ENCODE measurements around the gene CLHC1.

CLHC1 gene

GRCh38 chr2:55159752-55160151 is 72.3 kb downstream of the CLHC1 start:
- Histone ChIP-seq H3K79me1 (ENCODE audit: low read length) (no peaks in the 10 kb centered on the region), H2AFZ (ENCODE audit: insufficient read depth, low read length, poor library complexity) (no peak overlapping the region), H2AK5ac (ENCODE audit: low read length) (no peak overlapping the region), H3K4ac (ENCODE audit: low read depth, low read length) (no peak overlapping the region), H3K9me3 (ENCODE audit: insufficient read depth, low read depth, low read length) (no peaks in the 10 kb centered on the region), H3K79me2 (ENCODE audit: control insufficient read depth, insufficient read depth, low read length, poor library complexity) (no peaks in the 10 kb centered on the region), H3K36me3 (ENCODE audit: control insufficient read depth in 1 of 2, insufficient read depth in 2 of 2, low read length in 2 of 2) (no peaks in the 10 kb centered on the region), H2BK5ac (ENCODE audit: low read depth, low read length, poor library complexity) (no peak overlapping the region), H3K4me3 (ENCODE audit: low read depth, low read length) (no peak overlapping the region), H4K8ac (ENCODE audit: low read depth, low read length) (no peak overlapping the region), H3K9ac (ENCODE audit: low read length) (no peak overlapping the region), H3K4me1 (ENCODE audit: control insufficient read depth in 1 of 2, insufficient read depth in 2 of 2, low read length in 2 of 2) (peaks cover 3 to 14% of the 10 kb centered on the region in 2 experiments), H3K4me2 (ENCODE audit: low read length) (no peak overlapping the region), H4K91ac (ENCODE audit: low read depth, low read length) (no peak overlapping the region), H3K18ac (ENCODE audit: low read length) (no peak overlapping the region), H3K27ac (ENCODE audit: low read depth, low read length) (no peak overlapping the region), H3K27me3 (ENCODE audit: insufficient read depth, low read length) (no peaks in the 10 kb centered on the region), H2BK12ac (ENCODE audit: low read length) (no peak overlapping the region), H2BK120ac (ENCODE audit: insufficient read depth, low read length, poor library complexity) (no peak overlapping the region), H3K14ac (ENCODE audit: low read length) (no peak overlapping the region), H4K12ac (ENCODE audit: low read depth, low read length) (no peak overlapping the region), H3K23ac (ENCODE audit: low read length) (no peak overlapping the region)
- DNase-seq, result no peak
- WGBS (ENCODE audit: extremely low coverage, insufficient coverage, insufficient read length), result no CpG with 5 or more reads among the region's 2 CpGs

- Histone ChIP-seq H3K9me3 (ENCODE audit: insufficient read depth, low read depth, low read length) (no peaks in the 10 kb centered on the region), H3K79me1 (ENCODE audit: low read length) (no peaks in the 10 kb centered on the region), H2BK12ac (ENCODE audit: low read length) (no peak overlapping the region), H3K4me2 (ENCODE audit: low read length) (no peak overlapping the region), H4K91ac (ENCODE audit: low read depth, low read length) (no peak overlapping the region), H4K12ac (ENCODE audit: low read depth, low read length) (no peak overlapping the region), H3K4me3 (ENCODE audit: low read depth, low read length) (no peak overlapping the region), H2BK5ac (ENCODE audit: low read depth, low read length, poor library complexity) (no peak overlapping the region), H3K14ac (ENCODE audit: low read length) (no peak overlapping the region), H3K79me2 (ENCODE audit: control insufficient read depth, insufficient read depth, low read length, poor library complexity) (no peaks in the 10 kb centered on the region), H3K4me1 (ENCODE audit: control insufficient read depth in 1 of 2, insufficient read depth in 2 of 2, low read length in 2 of 2) (peaks cover 3 to 18% of the 10 kb centered on the region in 2 experiments), H4K8ac (ENCODE audit: low read depth, low read length) (no peak overlapping the region), H3K18ac (ENCODE audit: low read length) (no peak overlapping the region), H3K36me3 (ENCODE audit: control insufficient read depth in 1 of 2, insufficient read depth in 2 of 2, low read length in 2 of 2) (no peaks in the 10 kb centered on the region), H3K27ac (ENCODE audit: low read depth, low read length) (no peak overlapping the region), H3K4ac (ENCODE audit: low read depth, low read length) (no peak overlapping the region), H2BK120ac (ENCODE audit: insufficient read depth, low read length, poor library complexity) (no peak overlapping the region), H3K27me3 (ENCODE audit: insufficient read depth, low read length) (no peaks in the 10 kb centered on the region), H2AFZ (ENCODE audit: insufficient read depth, low read length, poor library complexity) (no peak overlapping the region), H3K9ac (ENCODE audit: low read length) (no peak overlapping the region), H3K23ac (ENCODE audit: low read length) (no peak overlapping the region), H2AK5ac (ENCODE audit: low read length) (no peak overlapping the region)
- no peak for DNase-seq
- no CpG with 5 or more reads among the region's 4 CpGs for WGBS (ENCODE audit: extremely low coverage, insufficient coverage, insufficient read length)
These were observed 72.9 kb downstream of the CLHC1 start for GRCh38 chr2:55159037-55159651.

GRCh38 chr2:55158111-55158814 is 73.8 kb downstream of the CLHC1 start:
- no peak overlapping the region for H2AK5ac ChIP-seq (ENCODE audit: low read length)
- H3K4ac ChIP-seq (ENCODE audit: low read depth, low read length), result no peak overlapping the region
- H2AFZ ChIP-seq (ENCODE audit: insufficient read depth, low read length, poor library complexity), result no peak overlapping the region
- H3K4me2 ChIP-seq (ENCODE audit: low read length), result no peak overlapping the region
- no peaks in the 10 kb centered on the region for H3K79me1 ChIP-seq (ENCODE audit: low read length)
- no peak overlapping the region for H3K23ac ChIP-seq (ENCODE audit: low read length)
- no peak overlapping the region for H2BK12ac ChIP-seq (ENCODE audit: low read length)
- H2BK5ac ChIP-seq (ENCODE audit: low read depth, low read length, poor library complexity), result no peak overlapping the region
- H3K9me3 ChIP-seq (ENCODE audit: insufficient read depth, low read depth, low read length), result no peaks in the 10 kb centered on the region
- H3K27me3 ChIP-seq (ENCODE audit: insufficient read depth, low read length), result no peaks in the 10 kb centered on the region
- no peaks in the 10 kb centered on the region for H3K36me3 ChIP-seq (ENCODE audit: control insufficient read depth in 1 of 2, insufficient read depth in 2 of 2, low read length in 2 of 2)
- no CpG with 5 or more reads among the region's 10 CpGs for WGBS (ENCODE audit: extremely low coverage, insufficient coverage, insufficient read length)
- no peak for DNase-seq
- peaks cover 3 to 19% of the 10 kb centered on the region in 2 experiments for H3K4me1 ChIP-seq (ENCODE audit: control insufficient read depth in 1 of 2, insufficient read depth in 2 of 2, low read length in 2 of 2)
- no peak overlapping the region for H3K9ac ChIP-seq (ENCODE audit: low read length)
- H2BK120ac ChIP-seq (ENCODE audit: insufficient read depth, low read length, poor library complexity), result no peak overlapping the region
- no peak overlapping the region for H4K12ac ChIP-seq (ENCODE audit: low read depth, low read length)
- H3K79me2 ChIP-seq (ENCODE audit: control insufficient read depth, insufficient read depth, low read length, poor library complexity), result no peaks in the 10 kb centered on the region
- H3K4me3 ChIP-seq (ENCODE audit: low read depth, low read length), result no peak overlapping the region
- no peak overlapping the region for H4K91ac ChIP-seq (ENCODE audit: low read depth, low read length)
- no peak overlapping the region for H3K14ac ChIP-seq (ENCODE audit: low read length)
- no peak overlapping the region for H3K18ac ChIP-seq (ENCODE audit: low read length)
- no peak overlapping the region for H4K8ac ChIP-seq (ENCODE audit: low read depth, low read length)
- no peak overlapping the region for H3K27ac ChIP-seq (ENCODE audit: low read depth, low read length)

GRCh38 chr2:55157474-55157884 is 74.6 kb downstream of the CLHC1 start:
- no peak overlapping the region for H3K4ac ChIP-seq (ENCODE audit: low read depth, low read length)
- H3K4me1 ChIP-seq (ENCODE audit: control insufficient read depth in 1 of 2, insufficient read depth in 2 of 2, low read length in 2 of 2), result peaks cover 3 to 19% of the 10 kb centered on the region in 2 experiments
- H3K18ac ChIP-seq (ENCODE audit: low read length), result no peak overlapping the region
- no peak overlapping the region for H4K8ac ChIP-seq (ENCODE audit: low read depth, low read length)
- no peak overlapping the region for H3K14ac ChIP-seq (ENCODE audit: low read length)
- no peaks in the 10 kb centered on the region for H3K27me3 ChIP-seq (ENCODE audit: insufficient read depth, low read length)
- WGBS (ENCODE audit: extremely low coverage, insufficient coverage, insufficient read length), result no CpG with 5 or more reads among the region's 2 CpGs
- no peaks in the 10 kb centered on the region for H3K79me1 ChIP-seq (ENCODE audit: low read length)
- H3K9me3 ChIP-seq (ENCODE audit: insufficient read depth, low read depth, low read length), result no peaks in the 10 kb centered on the region
- H3K27ac ChIP-seq (ENCODE audit: low read depth, low read length), result no peak overlapping the region
- no peak overlapping the region for H2BK5ac ChIP-seq (ENCODE audit: low read depth, low read length, poor library complexity)
- no peak for DNase-seq
- H4K12ac ChIP-seq (ENCODE audit: low read depth, low read length), result no peak overlapping the region
- H3K79me2 ChIP-seq (ENCODE audit: control insufficient read depth, insufficient read depth, low read length, poor library complexity), result no peaks in the 10 kb centered on the region
- no peak overlapping the region for H3K4me2 ChIP-seq (ENCODE audit: low read length)
- H3K9ac ChIP-seq (ENCODE audit: low read length), result no peak overlapping the region
- H3K4me3 ChIP-seq (ENCODE audit: low read depth, low read length), result no peak overlapping the region
- H4K91ac ChIP-seq (ENCODE audit: low read depth, low read length), result no peak overlapping the region
- no peak overlapping the region for H2AK5ac ChIP-seq (ENCODE audit: low read length)
- H3K36me3 ChIP-seq (ENCODE audit: control insufficient read depth in 1 of 2, insufficient read depth in 2 of 2, low read length in 2 of 2), result no peaks in the 10 kb centered on the region
- H3K23ac ChIP-seq (ENCODE audit: low read length), result no peak overlapping the region
- no peak overlapping the region for H2BK12ac ChIP-seq (ENCODE audit: low read length)
- H2BK120ac ChIP-seq (ENCODE audit: insufficient read depth, low read length, poor library complexity), result no peak overlapping the region
- H2AFZ ChIP-seq (ENCODE audit: insufficient read depth, low read length, poor library complexity), result no peak overlapping the region

Measured in trophoblast cell (in vitro differentiated cells and primary cell).